NCI-H1048 (cell line): ENCODE results near the gene PRDM13.
"Not testable (repeated sequence)": the region's sequence is repeated elsewhere in the genome, so short reads cannot be mapped to it uniquely, and the experiment has no call there.

Experiments used
- DNase-seq: peaks from one replicate; lab custom pipeline; 2025; lab: John Stamatoyannopoulos, UW

PRDM13 gene

DNA sequence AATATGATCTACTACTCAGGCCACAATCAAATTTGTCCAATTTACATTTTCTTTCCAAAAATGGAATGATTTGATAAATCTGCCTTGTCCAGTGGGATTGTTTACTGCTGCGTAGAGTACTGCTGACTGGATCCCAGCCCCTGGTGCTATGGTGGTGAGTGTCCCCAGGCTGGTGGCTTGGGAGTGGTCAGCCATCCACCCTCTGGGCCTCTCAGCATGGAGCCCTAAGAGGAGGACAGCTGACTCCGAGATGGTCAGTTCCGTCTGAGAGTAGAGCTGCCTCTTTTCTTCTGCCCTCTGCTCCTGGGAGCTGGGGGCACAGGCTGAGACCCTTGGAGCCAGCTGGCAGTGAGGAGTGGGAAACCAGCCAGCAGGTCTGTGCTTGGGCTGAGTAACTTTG lies 22.7 kb downstream of the PRDM13 start:
- DNase-seq, result no peak

GRCh38 chr6:99637629-99638028 lies 31.0 kb downstream of the PRDM13 start:
- DNase-seq, result no peak

GRCh38 chr6:99638358-99638757 lies 31.7 kb downstream of the PRDM13 start:
- DNase-seq, result not testable (repeated sequence)

- DNase-seq, result no peak
Measured at GRCh38 chr6:99641270-99641669, 34.6 kb downstream of the PRDM13 start.

DNA sequence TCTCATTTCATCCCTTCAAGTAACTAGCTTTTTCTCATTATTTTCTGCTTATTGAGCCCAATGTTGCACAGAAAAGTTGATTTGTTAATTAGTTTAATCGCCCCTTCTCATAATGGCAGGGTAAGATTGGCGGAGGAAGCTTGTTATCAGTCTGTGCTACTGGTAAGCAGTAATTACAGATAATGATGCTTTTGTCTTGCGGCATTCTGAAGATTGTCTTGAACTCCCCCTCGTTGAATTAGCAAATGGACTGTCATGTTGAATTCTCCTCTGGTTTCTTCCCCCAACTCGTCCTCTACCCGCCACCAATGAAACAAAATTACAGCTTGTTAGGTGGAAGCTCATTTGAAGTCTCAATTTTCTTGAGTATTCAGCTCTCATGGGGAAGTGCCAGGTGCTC lies 39.4 kb downstream of the PRDM13 start:
- no peak for DNase-seq

- not testable (repeated sequence) for DNase-seq
Measured at GRCh38 chr6:99650091-99650571, 43.5 kb downstream of the PRDM13 start.

- no peak for DNase-seq
Measured at GRCh38 chr6:99660206-99660605, 53.6 kb downstream of the PRDM13 start.

DNA sequence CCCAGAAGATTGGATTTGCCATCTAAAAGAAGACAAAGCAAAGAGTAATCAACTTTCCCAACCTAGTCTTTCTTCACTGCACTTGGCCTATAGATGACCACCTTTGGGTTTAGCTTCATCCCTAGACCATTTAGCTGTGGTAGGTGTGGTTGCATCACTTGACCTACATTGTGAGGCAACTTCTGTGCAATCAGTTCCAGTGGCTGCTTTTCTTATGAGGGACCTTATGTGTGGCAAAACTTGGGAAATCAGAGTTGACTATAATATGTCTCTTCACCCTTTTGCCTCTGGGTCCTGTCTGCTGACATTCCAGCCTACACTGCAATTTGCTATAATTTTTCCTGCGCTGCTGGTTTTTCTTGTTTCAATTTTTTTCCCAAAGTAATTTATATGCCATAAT lies 55.2 kb downstream of the PRDM13 start:
- no peak for DNase-seq

DNA sequence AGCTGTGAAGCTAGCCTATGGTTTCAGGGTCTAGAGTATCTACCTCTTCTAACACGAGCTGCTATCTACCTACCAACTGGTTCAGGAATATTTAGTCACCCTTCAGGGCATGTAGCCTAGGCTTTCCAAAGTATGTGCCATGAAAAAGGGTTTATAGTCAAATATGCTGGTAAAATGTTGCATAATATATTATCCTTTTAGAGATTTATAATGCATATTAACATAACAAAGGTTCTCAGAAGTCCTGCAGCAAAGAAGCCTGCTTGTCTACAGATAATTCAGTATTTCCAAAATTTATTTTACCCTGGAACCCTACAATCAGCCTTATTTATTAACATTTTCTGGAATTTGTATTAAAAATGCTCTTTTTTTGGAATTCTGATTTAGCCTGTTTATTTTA lies 56.0 kb downstream of the PRDM13 start:
- DNase-seq, result no peak
